Activated CD8-positive, alpha-beta memory T cell treated with anti-CD3 and anti-CD28 coated beads for 1 hour (primary cell): ENCODE measurements around the gene LOX.

Source experiments
- DNase-seq, 2 donors: peaks; one replicate each; pipeline ENCODE4 v3.0.0-alpha.2; 2020; ENCODE audit warnings: low read depth in 1 of 2; ENCODE audit errors: extremely low read depth in 1 of 2

LOX gene

GRCh38 chr5:122078116-122079110 lies at the start of gene LOX:
LOX (minus strand) TSS chr5:122078259; CDS start chr5:122077985, 274 bp downstream.
- DNase-seq, result no peak

- DNase-seq, result no peak
Observed at GRCh38 chr5:122126756-122127321, 48.8 kb upstream of the LOX start.

GRCh38 chr5:122126177-122126755 lies 48.2 kb upstream of the LOX start:
- no peak for DNase-seq

GRCh38 chr5:122124766-122125165 lies 46.7 kb upstream of the LOX start:
- DNase-seq, result no peak

- no peak for DNase-seq
Observed at GRCh38 chr5:122121479-122122465, 43.7 kb upstream of the LOX start.

- no peak for DNase-seq
Observed at GRCh38 chr5:122120957-122121356, 42.9 kb upstream of the LOX start.

GRCh38 chr5:122120493-122120892 lies 42.4 kb upstream of the LOX start:
- no peak for DNase-seq

- no peak for DNase-seq
Observed at GRCh38 chr5:122119205-122119604, 41.1 kb upstream of the LOX start.

- DNase-seq, result no peak
Observed at GRCh38 chr5:122118356-122118948, 40.4 kb upstream of the LOX start.

GRCh38 chr5:122114501-122114900 lies 36.4 kb upstream of the LOX start:
- DNase-seq, result no peak

GRCh38 chr5:122112733-122113558 lies 34.9 kb upstream of the LOX start:
- DNase-seq, result no peak

GRCh38 chr5:122112063-122112462 lies 34.0 kb upstream of the LOX start:
- no peak for DNase-seq

- no peak for DNase-seq
Observed at GRCh38 chr5:122111460-122111859, 33.4 kb upstream of the LOX start.

- no peak for DNase-seq
Observed at GRCh38 chr5:122110987-122111386, 32.9 kb upstream of the LOX start.

GRCh38 chr5:122107016-122107415 lies 29.0 kb upstream of the LOX start:
- DNase-seq, result no peak

- no peak for DNase-seq
Observed at GRCh38 chr5:122105909-122106308, 27.9 kb upstream of the LOX start.

- no peak for DNase-seq
Observed at GRCh38 chr5:122102825-122103224, 24.8 kb upstream of the LOX start.

GRCh38 chr5:122101636-122102285 lies 23.7 kb upstream of the LOX start:
- DNase-seq, result no peak
